Measurements from ENCODE around the gene OR1L4.

Gene OR1L4

DNA sequence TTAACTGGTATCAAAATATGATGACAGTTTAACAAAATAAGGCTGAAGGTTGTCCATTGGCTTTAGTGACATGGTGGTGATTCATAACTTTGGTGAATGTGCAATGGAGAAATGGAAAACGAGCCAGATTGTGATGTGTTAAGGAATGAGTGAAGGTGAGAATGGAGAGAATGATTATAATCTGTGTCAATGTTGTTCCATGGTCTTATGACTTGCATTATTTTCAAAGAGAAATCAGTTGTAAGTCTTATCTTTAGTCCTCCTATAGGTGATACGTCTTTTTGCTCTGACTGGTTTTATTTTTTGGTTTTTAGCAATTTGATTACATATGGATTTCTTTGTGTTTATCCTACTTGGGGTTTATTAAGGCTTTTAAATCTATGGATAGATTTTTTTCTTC lies 31.0 kb downstream of the OR1L4 start:
- no peak for DNase-seq (ENCODE audit: low spot score)
- TF ChIP-seq, protein P1, sequence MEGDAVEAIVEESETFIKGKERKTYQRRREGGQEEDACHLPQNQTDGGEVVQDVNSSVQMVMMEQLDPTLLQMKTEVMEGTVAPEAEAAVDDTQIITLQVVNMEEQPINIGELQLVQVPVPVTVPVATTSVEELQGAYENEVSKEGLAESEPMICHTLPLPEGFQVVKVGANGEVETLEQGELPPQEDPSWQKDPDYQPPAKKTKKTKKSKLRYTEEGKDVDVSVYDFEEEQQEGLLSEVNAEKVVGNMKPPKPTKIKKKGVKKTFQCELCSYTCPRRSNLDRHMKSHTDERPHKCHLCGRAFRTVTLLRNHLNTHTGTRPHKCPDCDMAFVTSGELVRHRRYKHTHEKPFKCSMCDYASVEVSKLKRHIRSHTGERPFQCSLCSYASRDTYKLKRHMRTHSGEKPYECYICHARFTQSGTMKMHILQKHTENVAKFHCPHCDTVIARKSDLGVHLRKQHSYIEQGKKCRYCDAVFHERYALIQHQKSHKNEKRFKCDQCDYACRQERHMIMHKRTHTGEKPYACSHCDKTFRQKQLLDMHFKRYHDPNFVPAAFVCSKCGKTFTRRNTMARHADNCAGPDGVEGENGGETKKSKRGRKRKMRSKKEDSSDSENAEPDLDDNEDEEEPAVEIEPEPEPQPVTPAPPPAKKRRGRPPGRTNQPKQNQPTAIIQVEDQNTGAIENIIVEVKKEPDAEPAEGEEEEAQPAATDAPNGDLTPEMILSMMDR (IDR thresholded peaks at IDR 0.05; ENCODE audit: borderline replicate concordance, control extremely low read depth, extremely low read depth, insufficient read depth, missing control alignments) = no peak
- in situ Hi-C loops (cut with MboI; ENCODE audit: low sequenced_read_pairs, unreplicated experiment) = no loop called here

DNA sequence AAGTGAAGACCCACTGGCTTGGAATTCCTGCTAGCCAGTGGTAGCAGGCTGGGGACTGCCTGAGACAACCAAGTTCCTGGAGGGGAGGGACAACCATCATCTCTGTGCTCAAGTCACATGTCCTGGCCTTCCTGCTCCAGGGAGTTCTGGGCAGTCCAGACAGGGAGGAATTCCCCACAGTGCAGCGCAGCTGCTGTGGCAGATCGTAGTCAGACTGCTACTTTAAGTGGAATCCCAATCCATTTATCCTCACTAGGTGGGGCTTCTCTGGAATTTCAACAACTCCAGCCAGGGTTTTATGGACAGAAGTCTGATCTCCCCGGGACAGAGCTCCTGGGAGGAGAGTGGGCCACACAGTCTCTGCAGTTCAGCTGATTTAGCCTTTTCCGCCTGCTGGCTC lies 44.0 kb downstream of the OR1L4 start:
- in situ Hi-C loops (cut with MboI; ENCODE audit: low sequenced_read_pairs, unreplicated experiment) = no loop called here
- TF ChIP-seq, protein P1 (IDR thresholded peaks at IDR 0.05; ENCODE audit: borderline replicate concordance, control extremely low read depth, extremely low read depth, insufficient read depth, missing control alignments) = no peak
- no peak for DNase-seq (ENCODE audit: low spot score)

All from GM13976 (cell line).